ENCODE measurements around the gene MAPK4.
"Not testable (repeated sequence)": the region's sequence is repeated elsewhere in the genome, so short reads cannot be mapped to it uniquely, and the experiment has no call there.

- not testable (repeated sequence) for TF ChIP-seq CTCF, POLR2A (IDR thresholded peaks at IDR 0.05)
These were observed 13.3 kb downstream of the MAPK4 start for GRCh38 chr18:50573196-50573595.

Measured in body of pancreas (tissue), 4 donors.